T-cell (primary cell): ENCODE results near the gene KCNIP4. TPM values are rescaled to one million over a fixed set of nuclear protein-coding genes. Genes with fewer than 3 reads are reported as not detected.

Experiments
- ATAC-seq, 4 experiments: fragments of 200-7000 bp in 3 of 4; fragments of 150-1000 bp in 1 of 4; cut with Tn5 transposase; replicated peaks in 1 of 4; 1 replicate in 3 of 4; 2 replicates in 1 of 4; pipeline ENCODE4 v1.10.0; 2021; ENCODE audit warnings: moderate library complexity in 3 of 4, mild to moderate bottlenecking in 2 of 4, moderate number of reproducible peaks in 1 of 4
- CTCF ChIA-PET, 2 donors: fragments of 300-600 bp; sonication (Branson Sonifier 250); formaldehyde crosslinking; loops; one replicate each; lab custom pipeline; 2022; ENCODE audit warnings: antibody characterized with exemption in 2 of 2; lab: Charles Lee
- POLR2A ChIA-PET, 2 donors: fragments of 300-600 bp; sonication (Branson Sonifier 250); formaldehyde crosslinking; loops; one replicate each; lab custom pipeline; 2022; ENCODE audit warnings: antibody characterized with exemption in 2 of 2; lab: Charles Lee
- DNase-seq, 35 experiments: peaks; one replicate each; pipeline versions ENCODE4 v3.0.0 to v3.0.0-alpha.2; 2013 to 2023
- H3K27ac ChIP-seq: one replicate; pipeline ENCODE4 v1.5.1; 2013; ENCODE audit warnings: low read length
- H3K27me3 ChIP-seq, 2 experiments: replicated peaks in 1 of 2; 1 replicate in 1 of 2; 2 replicates in 1 of 2; pipeline versions ENCODE4 v1.6.1 to v1.7.0; 2013; ENCODE audit warnings: low read length in 1 of 2, mixed read lengths in 1 of 2; ENCODE audit not compliant: control insufficient read depth in 2 of 2, insufficient read depth in 2 of 2; ENCODE audit errors: extremely low read depth in 1 of 2
- H3K36me3 ChIP-seq, 2 donors: 1 replicate in 1 of 2; 2 replicates in 1 of 2; pipeline versions ENCODE4 v1.6.1 to v1.7.0; 2013; ENCODE audit warnings: low read length in 1 of 2; ENCODE audit not compliant: control insufficient read depth in 2 of 2, insufficient read depth in 1 of 2; ENCODE audit errors: extremely low read depth in 1 of 2
- H3K4me1 ChIP-seq, 2 experiments: 1 replicate in 1 of 2; 2 replicates in 1 of 2; pipeline versions ENCODE4 v1.6.1 to v1.7.0; 2013; ENCODE audit warnings: low read length in 2 of 2, mixed read lengths in 1 of 2; ENCODE audit not compliant: insufficient read depth in 2 of 2, control insufficient read depth in 1 of 2; ENCODE audit errors: extremely low read depth in 1 of 2
- H3K4me3 ChIP-seq, 2 donors: 1 replicate in 1 of 2; 2 replicates in 1 of 2; pipeline versions ENCODE4 v1.5.1 to v1.7.0; 2013; ENCODE audit warnings: mild to moderate bottlenecking in 2 of 2, low read length in 1 of 2, moderate library complexity in 1 of 2; ENCODE audit not compliant: control insufficient read depth in 1 of 2; ENCODE audit errors: extremely low read depth in 1 of 2
- H3K9me3 ChIP-seq: 2 replicates; pipeline ENCODE4 v1.7.0; 2013
- H3K27ac Mint-ChIP-seq, 2 donors: one replicate each; pipeline ENCODE4 v1.8.0; 2020 to 2021; ENCODE audit warnings: mild to moderate bottlenecking in 2 of 2, mixed read lengths in 2 of 2
- H3K27me3 Mint-ChIP-seq, 2 donors: one replicate each; pipeline ENCODE4 v1.8.0; 2021 to 2022; ENCODE audit warnings: mixed read lengths in 2 of 2
- H3K36me3 Mint-ChIP-seq: one replicate; pipeline ENCODE4 v1.8.0; 2021; ENCODE audit warnings: mixed read lengths
- H3K4me1 Mint-ChIP-seq, 3 donors: one replicate each; pipeline ENCODE4 v1.8.0; 2020 to 2022; ENCODE audit warnings: mixed read lengths in 3 of 3, mild to moderate bottlenecking in 1 of 3
- H3K4me3 Mint-ChIP-seq, 3 donors: one replicate each; pipeline ENCODE4 v1.8.0; 2020 to 2022; ENCODE audit warnings: mild to moderate bottlenecking in 3 of 3, mixed read lengths in 3 of 3, moderate library complexity in 3 of 3
- H3K9me3 Mint-ChIP-seq, 3 donors: one replicate each; pipeline ENCODE4 v1.8.0; 2020 to 2022; ENCODE audit warnings: mixed read lengths in 3 of 3
- WGBS: methylation state at CpG from one replicate; pipeline ENCODE4 v1.1.5; 2013; ENCODE audit warnings: missing lambda C conversion rate; ENCODE audit not compliant: insufficient coverage; 5-methylcytosine and 5-hydroxymethylcytosine counted together
- total RNA-seq, 35 experiments: library from RNA in 6 of 35; stranded (reverse) in 6 of 35; fragments of 120-200 nt in 1 of 35; gene quantifications; one replicate each; pipeline versions ENCODE4 v1.2.1 to v1.2.4 and lab custom pipeline; 2013 to 2026

KCNIP4 gene
- total RNA-seq, 5 donors from 2014 or later (not counting 1 experiment from before 2014, with no cell fraction given) = not detected

- WGBS = no CpG with 5 or more reads among the region's 4 CpGs
- ATAC-seq (no peak), DNase-seq (no peak)
- Histone ChIP-seq H3K36me3 (no peaks in the 10 kb centered on the region), H3K27ac (no peak overlapping the region), H3K9me3 (no peaks in the 10 kb centered on the region), H3K27me3 (no peaks in the 10 kb centered on the region), H3K4me1 (no peaks in the 10 kb centered on the region), H3K4me3 (no peak overlapping the region)
- H3K4me3 Mint-ChIP-seq = no peak overlapping the region
- H3K36me3 Mint-ChIP-seq = no peaks in the 10 kb centered on the region
- H3K4me1 Mint-ChIP-seq = no peaks in the 10 kb centered on the region
- peaks cover 0 to 29% (median 6%) of the 10 kb centered on the region in 3 donors for H3K9me3 Mint-ChIP-seq
- POLR2A ChIA-PET = no interaction called here
- no peak overlapping the region for H3K27ac Mint-ChIP-seq
- CTCF ChIA-PET = no interaction called here
- no peaks in the 10 kb centered on the region for H3K27me3 Mint-ChIP-seq
Measured at GRCh38 chr4:20844311-20844710, 1104.3 kb downstream of the KCNIP4 start.

DNA sequence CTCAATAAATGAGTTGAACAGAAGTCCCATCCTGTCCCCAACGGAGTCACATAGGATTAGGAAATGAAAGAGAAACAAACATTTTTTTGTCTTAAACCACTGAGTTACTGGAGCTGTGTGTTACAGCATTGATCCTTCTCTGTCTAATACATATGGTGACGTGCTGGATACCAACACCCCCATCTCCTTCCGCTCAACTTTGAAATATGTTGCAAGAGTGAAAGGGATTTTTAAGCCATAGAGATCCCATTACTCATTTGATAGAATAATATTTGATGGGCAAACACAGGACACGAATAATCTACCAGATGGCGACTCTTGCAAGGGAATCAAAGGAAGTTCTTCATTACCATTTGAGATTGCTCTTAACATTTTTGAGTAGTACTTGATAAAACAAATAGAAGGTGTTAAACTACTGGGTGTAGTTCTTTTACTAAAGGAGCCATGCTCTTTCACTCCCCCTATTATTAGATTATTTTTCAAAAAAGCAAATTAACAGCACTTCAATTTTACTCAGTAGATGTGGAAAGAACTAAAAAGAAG lies 1107.9 kb downstream of the KCNIP4 start:
- H3K27me3 Mint-ChIP-seq = no peaks in the 10 kb centered on the region
- POLR2A ChIA-PET = interaction anchor here in 1 of 2 donors (0.5 kb wide), 1 partner anchor 507 kb away, joined by 4 read pairs; no protein-coding TSS in a partner anchor
- Histone ChIP-seq H3K4me1 (no peaks in the 10 kb centered on the region), H3K27ac (no peak overlapping the region), H3K4me3 (no peak overlapping the region), H3K36me3 (no peaks in the 10 kb centered on the region), H3K9me3 (no peaks in the 10 kb centered on the region), H3K27me3 (no peaks in the 10 kb centered on the region)
- CTCF ChIA-PET = no interaction called here
- no peaks in the 10 kb centered on the region for H3K4me1 Mint-ChIP-seq
- H3K9me3 Mint-ChIP-seq = peaks cover 0 to 19% (median 8%) of the 10 kb centered on the region in 3 donors
- H3K27ac Mint-ChIP-seq = no peak overlapping the region
- 70% methylated on average over 2 of the region's 5 CpGs for WGBS
- no peaks in the 10 kb centered on the region for H3K36me3 Mint-ChIP-seq
- ATAC-seq = no peak
- no peak overlapping the region for H3K4me3 Mint-ChIP-seq
- DNase-seq = no peak

DNA sequence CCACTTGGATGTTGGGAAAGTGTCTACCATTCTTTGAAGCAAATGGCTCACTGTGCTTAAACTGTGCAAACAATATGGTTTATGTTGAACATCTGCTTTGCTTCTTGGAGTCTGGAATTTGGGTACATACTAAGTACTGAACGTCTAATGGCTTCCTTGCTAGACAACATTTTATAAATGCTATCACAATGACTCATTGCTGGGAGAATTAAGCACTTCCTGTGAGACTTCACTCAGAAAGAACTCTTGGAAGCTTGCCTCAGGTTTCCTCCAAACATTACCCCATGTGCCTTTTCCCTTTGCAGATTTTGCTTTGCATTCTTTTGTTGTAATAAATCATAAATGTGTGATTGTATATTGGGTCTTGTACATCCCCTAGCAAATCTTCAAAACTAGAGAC lies 1108.6 kb downstream of the KCNIP4 start:
- no peaks in the 10 kb centered on the region for H3K9me3 ChIP-seq
- H3K27ac ChIP-seq = no peak overlapping the region
- no peaks in the 10 kb centered on the region for H3K36me3 ChIP-seq
- no peaks in the 10 kb centered on the region for H3K27me3 ChIP-seq
- no peak for ATAC-seq
- ChIA-PET POLR2A (interaction anchor here in 1 of 2 donors (0.5 kb wide), 1 partner anchor 506 kb away, joined by 4 read pairs; no protein-coding TSS in a partner anchor), CTCF (no interaction called here)
- Mint-ChIP-seq H3K9me3 (peaks cover 0 to 14% (median 8%) of the 10 kb centered on the region in 3 donors), H3K27ac (no peak overlapping the region), H3K27me3 (no peaks in the 10 kb centered on the region), H3K36me3 (no peaks in the 10 kb centered on the region), H3K4me1 (no peaks in the 10 kb centered on the region), H3K4me3 (no peak overlapping the region)
- no CpG with 5 or more reads among the region's 1 CpG for WGBS
- H3K4me1 ChIP-seq = no peaks in the 10 kb centered on the region
- no peak for DNase-seq
- no peak overlapping the region for H3K4me3 ChIP-seq

DNA sequence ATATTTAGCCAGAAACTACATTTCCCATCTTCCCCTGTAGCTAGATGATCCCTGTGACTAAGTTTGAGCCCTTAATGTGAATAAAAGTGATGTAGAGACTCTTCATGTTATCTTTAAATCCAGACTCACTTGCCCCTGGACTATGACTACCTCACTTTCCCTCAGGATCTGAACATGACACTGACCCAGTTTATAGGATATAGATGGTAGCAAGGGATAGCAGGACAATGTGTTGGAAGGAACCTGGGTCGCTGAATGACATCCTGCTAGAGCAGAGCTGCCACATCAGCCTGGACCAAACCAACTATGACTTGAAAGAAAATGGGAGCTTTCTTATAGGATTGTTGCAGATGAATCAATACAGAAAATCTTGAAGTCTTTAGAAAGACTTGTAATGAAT lies 1110.1 kb downstream of the KCNIP4 start:
- peaks cover 3 to 14% (median 4%) of the 10 kb centered on the region in 3 donors for H3K9me3 Mint-ChIP-seq
- 46% methylated on average over 1 of the region's 1 CpG for WGBS
- no peaks in the 10 kb centered on the region for H3K36me3 ChIP-seq
- no peak overlapping the region for H3K4me3 ChIP-seq
- no peaks in the 10 kb centered on the region for H3K27me3 ChIP-seq
- POLR2A ChIA-PET = no interaction called here
- no peaks in the 10 kb centered on the region for H3K27me3 Mint-ChIP-seq
- DNase-seq = no peak
- H3K9me3 ChIP-seq = no peaks in the 10 kb centered on the region
- no peaks in the 10 kb centered on the region for H3K36me3 Mint-ChIP-seq
- no peak overlapping the region for H3K27ac Mint-ChIP-seq
- CTCF ChIA-PET = no interaction called here
- no peak for ATAC-seq
- no peak overlapping the region for H3K4me3 Mint-ChIP-seq
- H3K4me1 ChIP-seq = no peaks in the 10 kb centered on the region
- H3K27ac ChIP-seq = no peak overlapping the region
- H3K4me1 Mint-ChIP-seq = no peaks in the 10 kb centered on the region

- no peaks in the 10 kb centered on the region for H3K27me3 Mint-ChIP-seq
- ChIA-PET POLR2A (no interaction called here), CTCF (no interaction called here)
- H3K36me3 ChIP-seq = no peaks in the 10 kb centered on the region
- H3K4me3 Mint-ChIP-seq = no peak overlapping the region
- H3K27me3 ChIP-seq = no peaks in the 10 kb centered on the region
- no peak overlapping the region for H3K4me3 ChIP-seq
- H3K36me3 Mint-ChIP-seq = no peaks in the 10 kb centered on the region
- H3K4me1 Mint-ChIP-seq = peaks cover 0 to 5% (median 0%) of the 10 kb centered on the region in 3 donors
- DNase-seq = no peak
- H3K9me3 Mint-ChIP-seq = peaks cover 2 to 10% (median 3%) of the 10 kb centered on the region in 3 donors
- no peaks in the 10 kb centered on the region for H3K4me1 ChIP-seq
- no peaks in the 10 kb centered on the region for H3K9me3 ChIP-seq
- no peak overlapping the region for H3K27ac ChIP-seq
- no CpG with 5 or more reads among the region's 3 CpGs for WGBS
- no peak for ATAC-seq
- H3K27ac Mint-ChIP-seq = no peak overlapping the region
Measured at GRCh38 chr4:20832826-20833225, 1115.7 kb downstream of the KCNIP4 start.

DNA sequence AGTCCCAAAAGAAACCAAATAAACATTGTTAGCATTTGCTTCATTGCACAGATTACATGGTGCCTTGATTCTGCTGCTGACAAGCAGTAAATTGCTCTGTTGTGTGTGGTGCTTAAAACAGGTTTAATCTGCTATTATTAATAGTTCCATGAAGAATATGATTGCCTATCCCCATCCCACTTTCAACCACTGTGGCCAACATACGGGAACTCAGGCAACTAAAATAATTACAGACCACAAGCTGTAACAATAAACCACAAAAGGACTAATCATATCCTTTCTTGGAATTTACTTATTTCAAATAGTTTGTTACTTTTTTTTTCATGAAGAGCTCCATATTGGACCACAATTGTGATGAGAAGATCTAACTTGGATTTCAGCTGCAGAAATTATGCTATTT lies 1116.8 kb downstream of the KCNIP4 start:
- ChIA-PET CTCF (no interaction called here), POLR2A (no interaction called here)
- no peak overlapping the region for H3K27ac ChIP-seq
- Mint-ChIP-seq H3K4me1 (peaks cover 0 to 5% (median 0%) of the 10 kb centered on the region in 3 donors), H3K36me3 (no peaks in the 10 kb centered on the region), H3K9me3 (peaks cover 1 to 8% (median 3%) of the 10 kb centered on the region in 3 donors), H3K27me3 (no peaks in the 10 kb centered on the region), H3K27ac (no peak overlapping the region), H3K4me3 (no peak overlapping the region)
- H3K9me3 ChIP-seq = no peaks in the 10 kb centered on the region
- WGBS = no CpG with 5 or more reads among the region's 1 CpG
- H3K36me3 ChIP-seq = no peaks in the 10 kb centered on the region
- no peak for DNase-seq
- no peaks in the 10 kb centered on the region for H3K4me1 ChIP-seq
- no peak overlapping the region for H3K4me3 ChIP-seq
- H3K27me3 ChIP-seq = no peaks in the 10 kb centered on the region
- ATAC-seq = no peak
